Skeletal muscle satellite cell (primary cell): ENCODE results near the gene SLK.

Experiments used
- H3K27me3 ChIP-seq: 2 replicates; pipeline ENCODE4 v1.7.0; 2013; ENCODE audit warnings: low read length; ENCODE audit not compliant: control insufficient read depth, insufficient read depth
- H3K36me3 ChIP-seq: 2 replicates; pipeline ENCODE4 v1.7.0; 2013; ENCODE audit warnings: mild to moderate bottlenecking, control low read depth, low read length; ENCODE audit not compliant: insufficient read depth
- H3K4me1 ChIP-seq: 2 replicates; pipeline ENCODE4 v1.7.0; 2013; ENCODE audit warnings: low read length; ENCODE audit not compliant: control insufficient read depth, insufficient read depth
- H3K4me2 ChIP-seq: 2 replicates; pipeline ENCODE4 v1.7.0; 2013; ENCODE audit warnings: mild to moderate bottlenecking, low read length
- H3K4me3 ChIP-seq: 2 replicates; pipeline ENCODE4 v1.7.0; 2013; ENCODE audit warnings: low read length
- H3K9ac ChIP-seq: 2 replicates; pipeline ENCODE4 v1.7.0; 2013; ENCODE audit warnings: mild to moderate bottlenecking, low read depth, low read length, moderate library complexity
- H3K9me3 ChIP-seq: replicated peaks from 2 replicates; pipeline ENCODE4 v1.7.0; 2013; ENCODE audit warnings: mild to moderate bottlenecking, control low read depth, low read length

The SLK gene

GRCh38 chr10:103929381-103929921 lies 37.5 kb upstream of the SLK start:
- Histone ChIP-seq H3K9me3 (no peaks in the 10 kb centered on the region), H3K4me3 (no peak overlapping the region), H3K9ac (no peak overlapping the region), H3K27me3 (no peaks in the 10 kb centered on the region), H3K4me1 (no peaks in the 10 kb centered on the region), H3K36me3 (no peaks in the 10 kb centered on the region), H3K4me2 (no peak overlapping the region)

- H3K9me3 ChIP-seq = no peaks in the 10 kb centered on the region
- H3K4me2 ChIP-seq = no peak overlapping the region
- H3K4me3 ChIP-seq = no peak overlapping the region
- H3K4me1 ChIP-seq = no peaks in the 10 kb centered on the region
- no peak overlapping the region for H3K9ac ChIP-seq
- no peaks in the 10 kb centered on the region for H3K36me3 ChIP-seq
- no peaks in the 10 kb centered on the region for H3K27me3 ChIP-seq
These were observed 36.5 kb upstream of the SLK start for GRCh38 chr10:103930449-103930848.

- Histone ChIP-seq H3K9me3 (no peaks in the 10 kb centered on the region), H3K4me2 (no peak overlapping the region), H3K9ac (no peak overlapping the region), H3K27me3 (no peaks in the 10 kb centered on the region), H3K36me3 (no peaks in the 10 kb centered on the region), H3K4me1 (no peaks in the 10 kb centered on the region), H3K4me3 (no peak overlapping the region)
These were observed 36.1 kb upstream of the SLK start for GRCh38 chr10:103930881-103931280.

- no peak overlapping the region for H3K4me2 ChIP-seq
- H3K4me3 ChIP-seq = no peak overlapping the region
- H3K4me1 ChIP-seq = no peaks in the 10 kb centered on the region
- no peak overlapping the region for H3K9ac ChIP-seq
- no peaks in the 10 kb centered on the region for H3K27me3 ChIP-seq
- H3K36me3 ChIP-seq = no peaks in the 10 kb centered on the region
- H3K9me3 ChIP-seq = no peaks in the 10 kb centered on the region
These were observed 35.3 kb upstream of the SLK start for GRCh38 chr10:103931603-103932002.

GRCh38 chr10:103932271-103932670 lies 34.7 kb upstream of the SLK start:
- H3K9ac ChIP-seq = no peak overlapping the region
- no peak overlapping the region for H3K4me3 ChIP-seq
- H3K36me3 ChIP-seq = no peaks in the 10 kb centered on the region
- H3K27me3 ChIP-seq = no peaks in the 10 kb centered on the region
- H3K9me3 ChIP-seq = no peaks in the 10 kb centered on the region
- H3K4me2 ChIP-seq = no peak overlapping the region
- H3K4me1 ChIP-seq = no peaks in the 10 kb centered on the region

- Histone ChIP-seq H3K4me1 (no peaks in the 10 kb centered on the region), H3K9ac (no peak overlapping the region), H3K9me3 (no peaks in the 10 kb centered on the region), H3K4me2 (no peak overlapping the region), H3K27me3 (no peaks in the 10 kb centered on the region), H3K4me3 (no peak overlapping the region), H3K36me3 (no peaks in the 10 kb centered on the region)
These were observed 34.0 kb upstream of the SLK start for GRCh38 chr10:103932971-103933370.

- Histone ChIP-seq H3K36me3 (no peaks in the 10 kb centered on the region), H3K27me3 (no peaks in the 10 kb centered on the region), H3K4me3 (no peak overlapping the region), H3K4me2 (no peak overlapping the region), H3K4me1 (no peaks in the 10 kb centered on the region), H3K9ac (no peak overlapping the region), H3K9me3 (no peaks in the 10 kb centered on the region)
These were observed 33.3 kb upstream of the SLK start for GRCh38 chr10:103933557-103934121.

GRCh38 chr10:103934308-103934707 lies 32.6 kb upstream of the SLK start:
- H3K4me2 ChIP-seq = no peak overlapping the region
- H3K4me3 ChIP-seq = no peak overlapping the region
- no peaks in the 10 kb centered on the region for H3K36me3 ChIP-seq
- no peaks in the 10 kb centered on the region for H3K4me1 ChIP-seq
- no peak overlapping the region for H3K9ac ChIP-seq
- H3K27me3 ChIP-seq = no peaks in the 10 kb centered on the region
- no peaks in the 10 kb centered on the region for H3K9me3 ChIP-seq

- no peaks in the 10 kb centered on the region for H3K4me1 ChIP-seq
- H3K36me3 ChIP-seq = no peaks in the 10 kb centered on the region
- no peak overlapping the region for H3K4me3 ChIP-seq
- H3K9ac ChIP-seq = no peak overlapping the region
- H3K4me2 ChIP-seq = no peak overlapping the region
- no peaks in the 10 kb centered on the region for H3K27me3 ChIP-seq
- no peaks in the 10 kb centered on the region for H3K9me3 ChIP-seq
These were observed 30.9 kb upstream of the SLK start for GRCh38 chr10:103936022-103936421.

GRCh38 chr10:103939522-103939921 lies 27.4 kb upstream of the SLK start:
- Histone ChIP-seq H3K9me3 (no peaks in the 10 kb centered on the region), H3K4me3 (no peak overlapping the region), H3K4me2 (no peak overlapping the region), H3K4me1 (no peaks in the 10 kb centered on the region), H3K36me3 (no peaks in the 10 kb centered on the region), H3K9ac (no peak overlapping the region), H3K27me3 (no peaks in the 10 kb centered on the region)

GRCh38 chr10:103941801-103942200 lies 25.1 kb upstream of the SLK start:
- H3K4me2 ChIP-seq = no peak overlapping the region
- H3K4me1 ChIP-seq = no peaks in the 10 kb centered on the region
- H3K36me3 ChIP-seq = no peaks in the 10 kb centered on the region
- no peaks in the 10 kb centered on the region for H3K27me3 ChIP-seq
- no peak overlapping the region for H3K9ac ChIP-seq
- H3K4me3 ChIP-seq = no peak overlapping the region
- H3K9me3 ChIP-seq = no peaks in the 10 kb centered on the region

- Histone ChIP-seq H3K9ac (no peak overlapping the region), H3K27me3 (no peaks in the 10 kb centered on the region), H3K4me1 (no peaks in the 10 kb centered on the region), H3K36me3 (no peaks in the 10 kb centered on the region), H3K4me2 (no peak overlapping the region), H3K9me3 (no peaks in the 10 kb centered on the region), H3K4me3 (no peak overlapping the region)
These were observed 24.1 kb upstream of the SLK start for GRCh38 chr10:103942866-103943265.
